MCF 10A (cell line): ENCODE results near the gene NAA11. TPM values are rescaled to one million over a fixed set of nuclear protein-coding genes. Genes with fewer than 3 reads are reported as not detected.

Experiments
- BruUV-seq: library from RNA; stranded (reverse); fragments of 400-500 nt; replicated peaks from 2 replicates; lab custom pipeline; 2021; lab: Mats Ljungman, UMichigan
- CTCF ChIA-PET: fragments of 300-600 bp; sonication (Branson Sonifier 250); formaldehyde crosslinking; extraction: SDS; loops from one replicate; lab custom pipeline; 2021; ENCODE audit warnings: antibody characterized with exemption, inconsistent platforms; lab: Yijun Ruan, JAX
- POLR2A ChIA-PET: fragments of 300-600, 350-650 bp; sonication (Branson Sonifier 250); formaldehyde crosslinking; extraction: SDS; loops from one replicate; lab custom pipeline; 2020; ENCODE audit warnings: antibody characterized with exemption, inconsistent platforms; lab: Yijun Ruan, JAX
- DNase-seq: peaks from one replicate; pipeline ENCODE4 v3.0.0-alpha.2; 2018; ENCODE audit not compliant: unreplicated experiment
- H3K27ac Mint-ChIP-seq: one replicate; pipeline ENCODE4 v1.8.0; 2022; ENCODE audit warnings: mild to moderate bottlenecking, low read depth, mixed read lengths; ENCODE audit not compliant: unreplicated experiment
- H3K27me3 Mint-ChIP-seq: one replicate; pipeline ENCODE4 v1.8.0; 2022; ENCODE audit warnings: mixed read lengths; ENCODE audit not compliant: insufficient read depth, unreplicated experiment
- H3K36me3 Mint-ChIP-seq: one replicate; pipeline ENCODE4 v1.8.0; 2022; ENCODE audit warnings: mild to moderate bottlenecking, moderate library complexity, mixed read lengths; ENCODE audit not compliant: insufficient read depth, unreplicated experiment
- H3K4me1 Mint-ChIP-seq: one replicate; pipeline ENCODE4 v1.8.0; 2022; ENCODE audit warnings: mixed read lengths; ENCODE audit not compliant: insufficient read depth, unreplicated experiment
- H3K4me3 Mint-ChIP-seq: one replicate; pipeline ENCODE4 v1.8.0; 2022; ENCODE audit warnings: mild to moderate bottlenecking, moderate library complexity, mixed read lengths; ENCODE audit not compliant: unreplicated experiment
- H3K9me3 Mint-ChIP-seq: one replicate; pipeline ENCODE4 v1.8.0; 2022; ENCODE audit warnings: mixed read lengths; ENCODE audit not compliant: unreplicated experiment
- CTCF ChIP-seq: fragments of 200-600 bp; IDR thresholded peaks from one replicate; pipeline ENCODE4 v1.8.0; 2022; ENCODE audit warnings: antibody characterized with exemption, mild to moderate bottlenecking; ENCODE audit not compliant: unreplicated experiment
- intact Hi-C: fragments of 100-400 bp; cut with micrococcal nuclease; formaldehyde crosslinking; loops from 2 replicates; pipeline ENCODE4 v1.14.1; 2022
- total RNA-seq: library from RNA; stranded (reverse); gene quantifications from 2 replicates; pipeline ENCODE4 v1.2.3, GENCODE V29; 2022

Gene NAA11
- total RNA-seq, 1 experiment from 2014 or later, result not detected

GRCh38 chr4:79273915-79274314, 51.9 kb downstream of the NAA11 start:
- Mint-ChIP-seq H3K4me3 (no peak overlapping the region), H3K36me3 (no peaks in the 10 kb centered on the region), H3K27ac (no peak overlapping the region), H3K4me1 (no peaks in the 10 kb centered on the region), H3K9me3 (no peaks in the 10 kb centered on the region), H3K27me3 (no peaks in the 10 kb centered on the region)
- no peak for DNase-seq
- intact Hi-C loops, result no loop called here
- TF ChIP-seq CTCF, result no peak
- POLR2A ChIA-PET, result no interaction called here
- BruUV-seq, result no TSS peak
- CTCF ChIA-PET, result interaction anchor here (0.6 kb wide), 1 partner anchor 70 kb away, joined by 3 read pairs; no protein-coding TSS in a partner anchor

GRCh38 chr4:79272761-79273160, 53.1 kb downstream of the NAA11 start:
- Mint-ChIP-seq H3K9me3 (no peaks in the 10 kb centered on the region), H3K4me3 (no peak overlapping the region), H3K27me3 (no peaks in the 10 kb centered on the region), H3K4me1 (no peaks in the 10 kb centered on the region), H3K36me3 (no peaks in the 10 kb centered on the region), H3K27ac (no peak overlapping the region)
- no peak for DNase-seq
- ChIA-PET CTCF (interaction anchor here (0.7 kb wide), 1 partner anchor 237 kb away, joined by 3 read pairs; no protein-coding TSS in a partner anchor), POLR2A (no interaction called here)
- intact Hi-C loops, result no loop called here
- TF ChIP-seq CTCF, result no peak
- no TSS peak for BruUV-seq

- POLR2A ChIA-PET, result no interaction called here
- Mint-ChIP-seq H3K4me3 (no peak overlapping the region), H3K9me3 (no peaks in the 10 kb centered on the region), H3K36me3 (no peaks in the 10 kb centered on the region), H3K27ac (no peak overlapping the region), H3K27me3 (no peaks in the 10 kb centered on the region), H3K4me1 (no peaks in the 10 kb centered on the region)
- CTCF ChIA-PET, result no interaction called here
- no peak for DNase-seq
- intact Hi-C loops, result no loop called here
- no peak for TF ChIP-seq CTCF
- BruUV-seq, result no TSS peak
Measured at GRCh38 chr4:79272126-79272525, 53.7 kb downstream of the NAA11 start.

- POLR2A ChIA-PET, result no interaction called here
- CTCF ChIA-PET, result interaction anchor here (0.5 to 0.6 kb wide), 2 partner anchors 142 to 224 kb away, joined by 3 to 5 read pairs; no protein-coding TSS in a partner anchor
- H3K36me3 Mint-ChIP-seq, result no peaks in the 10 kb centered on the region
- intact Hi-C loops, result no loop called here
- no peak for DNase-seq
- H3K4me3 Mint-ChIP-seq, result no peak overlapping the region
- no peaks in the 10 kb centered on the region for H3K27me3 Mint-ChIP-seq
- TF ChIP-seq CTCF, result no peak
- H3K4me1 Mint-ChIP-seq, result no peaks in the 10 kb centered on the region
- no peak overlapping the region for H3K27ac Mint-ChIP-seq
- H3K9me3 Mint-ChIP-seq, result no peaks in the 10 kb centered on the region
- BruUV-seq, result no TSS peak
Measured at GRCh38 chr4:79267671-79268070, 58.2 kb downstream of the NAA11 start.

Other genes with a start within 250 kb of the NAA11 start
- not detected in 2 replicates for gene GK2, start 82.2 kb upstream of the NAA11 start, total RNA-seq